K562 (cell line): ENCODE measurements around the gene PARD3B. TPM values are rescaled to one million over a fixed set of nuclear protein-coding genes. Genes with fewer than 3 reads are reported as not detected.

Experiments used
- ATAC-seq: fragments of 200-7000 bp; cut with Tn5 transposase; 3 replicates; pipeline ENCODE4 v1.9.1; 2020; ENCODE audit warnings: moderate library complexity
- BruUV-seq: library from RNA; stranded (reverse); fragments of 400-500 nt; replicated peaks from 2 replicates; lab custom pipeline; 2021; lab: Mats Ljungman, UMichigan
- CTCF ChIA-PET: fragments of 300-600 bp; formaldehyde crosslinking; extraction: SDS; loops from one replicate; lab custom pipeline; 2021; ENCODE audit warnings: low intra/inter-chr PET ratio; lab: Yijun Ruan, JAX
- POLR2A ChIA-PET: fragments of 300-600, 350-650 bp; sonication (Branson Sonifier 250); formaldehyde crosslinking; extraction: SDS; loops from one replicate; lab custom pipeline; 2021; ENCODE audit warnings: antibody characterized with exemption, inconsistent platforms; lab: Yijun Ruan, JAX
- DNase-seq, 4 experiments: peaks; one replicate each; pipeline versions ENCODE4 v3.0.0 to v3.0.0-alpha.2; 2011 to 2018; ENCODE audit warnings: low spot score in 3 of 4, mixed read lengths in 3 of 4; ENCODE audit errors: extremely low read depth in 1 of 4
- FAIRE-seq: peaks from 2 replicates; lab custom pipeline; 2011; peaks lifted over from hg19 to GRCh38; lab: Jason Lieb, UNC
- H2AFZ ChIP-seq: 2 replicates; pipeline ENCODE4 v1.6.0; 2011; ENCODE audit warnings: low read depth, low read length, control low read depth, inconsistent platforms
- H3K27ac ChIP-seq: fragments of 200-600 bp; 3 replicates; pipeline ENCODE4 v1.8.0; 2011; ENCODE audit warnings: low read depth, mild to moderate bottlenecking, control low read depth, inconsistent platforms, low read length, moderate library complexity, mixed read lengths; ENCODE audit errors: extremely low read depth
- H3K27me3 ChIP-seq, 2 experiments: fragments of 300-600 bp in 1 of 2; 2 replicates in 1 of 2; 3 replicates in 1 of 2; pipeline versions ENCODE4 v1.6.0 to v1.8.0; 2011; ENCODE audit warnings: inconsistent platforms in 2 of 2, low read length in 2 of 2, mild to moderate bottlenecking in 1 of 2, mixed read lengths in 1 of 2, moderate library complexity in 1 of 2; ENCODE audit not compliant: control insufficient read depth in 2 of 2, insufficient read depth in 2 of 2
- H3K36me3 ChIP-seq: fragments of 300-600 bp; 3 replicates; pipeline ENCODE4 v1.8.0; 2011; ENCODE audit warnings: mild to moderate bottlenecking, low read length, inconsistent platforms; ENCODE audit not compliant: control insufficient read depth, insufficient read depth
- H3K4me1 ChIP-seq, 2 experiments: fragments of 200-600 bp in 1 of 2; replicated peaks in 1 of 2; 2 replicates in 1 of 2; 3 replicates in 1 of 2; pipeline versions ENCODE4 v1.5.1 to v1.8.0; 2011; ENCODE audit warnings: inconsistent platforms in 2 of 2, low read length in 2 of 2, mild to moderate bottlenecking in 1 of 2, mixed read lengths in 1 of 2, moderate library complexity in 1 of 2; ENCODE audit not compliant: control insufficient read depth in 2 of 2, insufficient read depth in 2 of 2
- H3K4me2 ChIP-seq: 2 replicates; pipeline ENCODE4 v1.6.1; 2011; ENCODE audit warnings: low read length, control low read depth, inconsistent platforms, mixed read lengths; ENCODE audit not compliant: insufficient read depth
- H3K4me3 ChIP-seq: fragments of 200-600 bp; sonication (generic), shearing (Covaris generic); 2 replicates; pipeline ENCODE4 v1.5.1; 2016; ENCODE audit warnings: control low read depth, inconsistent platforms
- H3K79me2 ChIP-seq: fragments of 200-600 bp; 3 replicates; pipeline ENCODE4 v1.8.0; 2011; ENCODE audit warnings: low read length, inconsistent platforms; ENCODE audit not compliant: control insufficient read depth, insufficient read depth
- H3K9ac ChIP-seq, 2 experiments: 2 replicates each; pipeline versions ENCODE4 v1.6.0 to v1.6.1; 2011; ENCODE audit warnings: low read depth in 2 of 2, low read length in 2 of 2, control low read depth in 1 of 2, inconsistent platforms in 1 of 2, mild to moderate bottlenecking in 1 of 2, mixed read lengths in 1 of 2; ENCODE audit not compliant: insufficient read depth in 1 of 2
- H3K9me1 ChIP-seq: one replicate; pipeline ENCODE4 v1.6.0; 2011; ENCODE audit warnings: inconsistent platforms, mild to moderate bottlenecking, low read length, moderate library complexity; ENCODE audit not compliant: control insufficient read depth, insufficient read depth
- H3K9me3 ChIP-seq: replicated peaks from 2 replicates; pipeline ENCODE4 v1.5.1; 2011; ENCODE audit warnings: low read depth, low read length, inconsistent platforms; ENCODE audit not compliant: control insufficient read depth, insufficient read depth
- H4K20me1 ChIP-seq: replicated peaks from 2 replicates; pipeline ENCODE4 v1.6.1; 2011; ENCODE audit warnings: low read length, inconsistent platforms, mixed read lengths; ENCODE audit not compliant: control insufficient read depth, insufficient read depth
- DIDO1 ChIP-seq: fragments of 450-650 bp; IDR thresholded peaks from 2 replicates; pipeline ENCODE4 v1.6.1; 2016; ENCODE audit warnings: low read depth, missing biosample characterization, missing genetic modification characterization
- KDM1A ChIP-seq, 2 experiments: fragments of 450-650 bp; IDR thresholded peaks; 2 replicates each; pipeline ENCODE4 v1.6.1; 2016; ENCODE audit warnings: mild to moderate bottlenecking in 2 of 2
- SMAD2 ChIP-seq: fragments of 150-350 bp; IDR thresholded peaks from 2 replicates; pipeline ENCODE4 v1.6.1; 2014; ENCODE audit warnings: low read depth, mild to moderate bottlenecking, low read length
- SNRNP70 ChIP-seq: fragments of 200-400 bp; formaldehyde crosslinking; optimal IDR thresholded peaks from 2 replicates; pipeline ENCODE3; 2017; ENCODE audit warnings: low read depth, low read length
- SRSF1 ChIP-seq: fragments of 200-400 bp; formaldehyde crosslinking; IDR thresholded peaks from 2 replicates; pipeline ENCODE4 v1.6.1; 2017; ENCODE audit warnings: mild to moderate bottlenecking, low read depth, low read length, moderate library complexity
- STAG1 ChIP-seq: sonication (generic); formaldehyde crosslinking; IDR thresholded peaks from 2 replicates; pipeline ENCODE4 v1.5.0; 2020; ENCODE audit warnings: missing genetic modification reagents, borderline replicate concordance
- TSHZ1 ChIP-seq: fragments of 250-450 bp; sonication (Bioruptor Pico); IDR thresholded peaks from 2 replicates; pipeline ENCODE4 v1.4.0; 2020; ENCODE audit warnings: mild to moderate bottlenecking, moderate library complexity
- VEZF1 ChIP-seq: fragments of 200-800 bp; sonication (Bioruptor generic); IDR thresholded peaks from 2 replicates; pipeline ENCODE4 v1.6.1; 2017; ENCODE audit warnings: missing genetic modification characterization, missing compliant biosample characterization
- ZNF699 ChIP-seq: fragments of 250-450 bp; sonication (Bioruptor Pico); IDR thresholded peaks from 2 replicates; pipeline ENCODE4 v1.8.0; 2021; ENCODE audit warnings: mild to moderate bottlenecking, moderate library complexity; ENCODE audit not compliant: insufficient replicate concordance
- ZNF77 ChIP-seq: fragments of 250-450 bp; sonication (Bioruptor Pico); IDR thresholded peaks from 2 replicates; pipeline ENCODE4 v1.5.0; 2020
- ZSCAN29 ChIP-seq: fragments of 450-650 bp; IDR thresholded peaks from 2 replicates; pipeline ENCODE4 v1.6.1; 2017
- WGBS: fragments of 100-300 bp; shearing (Covaris generic); methylation state at CpG from one replicate; pipeline ENCODE4 v1.1.6; 2016; ENCODE audit warnings: low coverage, mixed read lengths; ENCODE audit not compliant: insufficient coverage; ENCODE audit errors: missing lambda C conversion rate; 5-methylcytosine and 5-hydroxymethylcytosine counted together
- in situ Hi-C: fragments of 300-500 bp; cut with MboI; formaldehyde crosslinking; loops from 4 replicates; pipeline ENCODE4 v1.15.0; 2018; ENCODE audit warnings: inconsistent platforms, mixed read lengths
- intact Hi-C: fragments of 100-400 bp; cut with micrococcal nuclease; formaldehyde crosslinking; loops from 2 replicates; pipeline ENCODE4 v1.14.2; 2022
- polyA plus RNA-seq, 8 experiments: library from polyadenylated mRNA; depleted of rRNA in 4 of 8; stranded (reverse) in 5 of 8; unstranded in 3 of 8; fragments of >200 nt; fragmentation: Nextera tagmentation in 2 of 8; fragmentation: Illumina TruSeq in 1 of 8; extraction: Ambion mirVana in 2 of 8; extraction: Trizol in 1 of 8; gene quantifications; 2 replicates each; pipeline versions ENCODE4 v1.2.1 to v1.2.3, GENCODE V29; 2011 to 2014; ENCODE audit warnings: inconsistent platforms in 1 of 8, missing spikeins in 1 of 8
- total RNA-seq, 7 experiments: library from RNA; depleted of rRNA in 6 of 7; stranded (reverse); fragments of >200 nt in 6 of 7; fragmentation: Illumina TruSeq in 2 of 7; extraction: Trizol in 2 of 7; gene quantifications; 2 replicates each; pipeline versions ENCODE4 v1.2.1 to v1.2.3, GENCODE V29; 2011 to 2021; ENCODE audit warnings: low replicate concordance in 1 of 7
- TF ChIP-seq, protein P1 (sequence below), 3 experiments: IDR thresholded peaks in 2 of 3; conservative IDR thresholded peaks in 1 of 3; 2 replicates each; pipeline ENCODE4 v1.5.1; 2011 to 2012; ENCODE audit warnings: low read length in 3 of 3, mild to moderate bottlenecking in 3 of 3, control low read depth in 2 of 3, improper control_type of control experiment in 1 of 3, inconsistent platforms in 1 of 3, low read depth in 1 of 3, mixed read lengths in 1 of 3, moderate library complexity in 1 of 3; ENCODE audit not compliant: insufficient read depth in 2 of 3
- TF ChIP-seq, protein P2 (sequence below): sonication (generic); formaldehyde crosslinking; IDR thresholded peaks from 2 replicates; pipeline ENCODE4 v1.8.0; 2022; ENCODE audit warnings: mild to moderate bottlenecking, missing genetic modification reagents

PARD3B gene
- total and polyA plus RNA-seq, 9 of the 15 experiments (the other 6 are each of a cell fraction or from before 2014, with no cell fraction given), result 0.15 to 3.0 (median 1.1) TPM

- Histone ChIP-seq H3K27me3 (no peaks in the 10 kb centered on the region), H3K9me3 (no peaks in the 10 kb centered on the region), H3K79me2 (no peaks in the 10 kb centered on the region), H4K20me1 (no peaks in the 10 kb centered on the region), H3K9me1 (no peaks in the 10 kb centered on the region), H3K9ac (no peak overlapping the region), H3K36me3 (no peaks in the 10 kb centered on the region), H3K4me2 (no peak overlapping the region), H3K27ac (no peak overlapping the region), H3K4me3 (no peak overlapping the region), H3K4me1 (no peaks in the 10 kb centered on the region), H2AFZ (no peak overlapping the region)
- intact Hi-C loops (no loop called here), in situ Hi-C loops (no loop called here)
- ChIA-PET CTCF (no interaction called here), POLR2A (interaction anchor here (0.6 kb wide), 1 partner anchor 749 kb away, joined by 3 read pairs; no protein-coding TSS in a partner anchor)
- 17% methylated on average over 2 of the region's 2 CpGs for WGBS
- FAIRE-seq, result no peak
- BruUV-seq, result no TSS peak
- DNase-seq, result no peak
- no peak for ATAC-seq
- TF ChIP-seq SMAD2, result no peak
- TF ChIP-seq, protein P1, sequence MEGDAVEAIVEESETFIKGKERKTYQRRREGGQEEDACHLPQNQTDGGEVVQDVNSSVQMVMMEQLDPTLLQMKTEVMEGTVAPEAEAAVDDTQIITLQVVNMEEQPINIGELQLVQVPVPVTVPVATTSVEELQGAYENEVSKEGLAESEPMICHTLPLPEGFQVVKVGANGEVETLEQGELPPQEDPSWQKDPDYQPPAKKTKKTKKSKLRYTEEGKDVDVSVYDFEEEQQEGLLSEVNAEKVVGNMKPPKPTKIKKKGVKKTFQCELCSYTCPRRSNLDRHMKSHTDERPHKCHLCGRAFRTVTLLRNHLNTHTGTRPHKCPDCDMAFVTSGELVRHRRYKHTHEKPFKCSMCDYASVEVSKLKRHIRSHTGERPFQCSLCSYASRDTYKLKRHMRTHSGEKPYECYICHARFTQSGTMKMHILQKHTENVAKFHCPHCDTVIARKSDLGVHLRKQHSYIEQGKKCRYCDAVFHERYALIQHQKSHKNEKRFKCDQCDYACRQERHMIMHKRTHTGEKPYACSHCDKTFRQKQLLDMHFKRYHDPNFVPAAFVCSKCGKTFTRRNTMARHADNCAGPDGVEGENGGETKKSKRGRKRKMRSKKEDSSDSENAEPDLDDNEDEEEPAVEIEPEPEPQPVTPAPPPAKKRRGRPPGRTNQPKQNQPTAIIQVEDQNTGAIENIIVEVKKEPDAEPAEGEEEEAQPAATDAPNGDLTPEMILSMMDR (IDR thresholded peaks at IDR 0.05 in 2 of 3, conservative IDR thresholded peaks at IDR 0.05 in 1 of 3; ENCODE audit: insufficient read depth in 2 of 3, low read depth in 1 of 3, low read length in 3 of 3), result no peak
- no peak for TF ChIP-seq ZNF699 (CRISPR knock-in tag)
- no peak for TF ChIP-seq DIDO1 (tag)
- TF ChIP-seq SRSF1, result no peak
- TF ChIP-seq STAG1, result no peak
- TF ChIP-seq KDM1A (IDR thresholded peaks at IDR 0.05), result no peak
- TF ChIP-seq TSHZ1 (CRISPR knock-in tag), result no peak
- no peak for TF ChIP-seq SNRNP70
- TF ChIP-seq ZSCAN29, result no peak
- no peak for TF ChIP-seq VEZF1 (CRISPR knock-in tag)
- no peak for TF ChIP-seq ZNF77
- TF ChIP-seq, protein P2, sequence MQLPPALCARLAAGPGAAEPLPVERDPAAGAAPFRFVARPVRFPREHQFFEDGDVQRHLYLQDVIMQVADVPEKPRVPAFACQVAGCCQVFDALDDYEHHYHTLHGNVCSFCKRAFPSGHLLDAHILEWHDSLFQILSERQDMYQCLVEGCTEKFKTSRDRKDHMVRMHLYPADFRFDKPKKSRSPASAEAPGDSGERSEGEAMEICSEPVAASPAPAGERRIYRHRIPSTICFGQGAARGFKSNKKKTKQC (CRISPR knock-in tag), result no peak
These were observed 722.0 kb downstream of the PARD3B start for GRCh38 chr2:205267323-205267722.
